ENCODE results near the gene ADGRA3.
A peak's percentile ranks its signal among the peaks of the same experiment; 100 is the strongest.

Gene ADGRA3

GRCh38 chr4:22504922-22505321 is 10.9 kb downstream of the ADGRA3 start:
- no peak for DNase-seq

- no peak for DNase-seq
These were observed 11.4 kb downstream of the ADGRA3 start for GRCh38 chr4:22504447-22504846.

- no peak for DNase-seq
These were observed 12.7 kb downstream of the ADGRA3 start for GRCh38 chr4:22502895-22503814.

- no peak for DNase-seq
These were observed 14.2 kb downstream of the ADGRA3 start for GRCh38 chr4:22501715-22502095.

GRCh38 chr4:22500831-22501714 is 14.8 kb downstream of the ADGRA3 start:
- no peak for DNase-seq

GRCh38 chr4:22500128-22500611 is 15.7 kb downstream of the ADGRA3 start:
- no peak for DNase-seq

GRCh38 chr4:22498866-22499265 is 17.0 kb downstream of the ADGRA3 start:
- no peak for DNase-seq

GRCh38 chr4:22496165-22496813 is 19.6 kb downstream of the ADGRA3 start:
- DNase-seq = no peak

GRCh38 chr4:22493523-22493922 is 22.3 kb downstream of the ADGRA3 start:
- no peak for DNase-seq

- DNase-seq = no peak
These were observed 22.9 kb downstream of the ADGRA3 start for GRCh38 chr4:22492987-22493386.

- no peak for DNase-seq
These were observed 23.9 kb downstream of the ADGRA3 start for GRCh38 chr4:22491939-22492338.

- DNase-seq = no peak
These were observed 25.0 kb downstream of the ADGRA3 start for GRCh38 chr4:22490718-22491315.

GRCh38 chr4:22488106-22488505 is 27.8 kb downstream of the ADGRA3 start:
- DNase-seq = no peak

- no peak for DNase-seq
These were observed 28.5 kb downstream of the ADGRA3 start for GRCh38 chr4:22487328-22487727.

- DNase-seq = no peak
These were observed 29.6 kb downstream of the ADGRA3 start for GRCh38 chr4:22486276-22486675.

- DNase-seq = no peak
These were observed 30.1 kb downstream of the ADGRA3 start for GRCh38 chr4:22485737-22486136.

- peak in 3 of 4 experiments; percentile 3 to 41 (median 36) for DNase-seq
These were observed 32.3 kb downstream of the ADGRA3 start for GRCh38 chr4:22483551-22483981.

- DNase-seq = no peak
These were observed 33.4 kb downstream of the ADGRA3 start for GRCh38 chr4:22482250-22483127.

GRCh38 chr4:22480675-22481327 is 35.1 kb downstream of the ADGRA3 start:
- DNase-seq = no peak

- DNase-seq = no peak
These were observed 37.4 kb downstream of the ADGRA3 start for GRCh38 chr4:22478426-22478825.

GRCh38 chr4:22477813-22478182 is 38.1 kb downstream of the ADGRA3 start:
- DNase-seq = no peak
